HepG2 (cell line): ENCODE data around the gene ADPRHL1. TPM values are rescaled to one million over a fixed set of nuclear protein-coding genes. Genes with fewer than 3 reads are reported as not detected.

Source experiments
- ATAC-seq: fragments of 200-7000 bp; cut with Tn5 transposase; 3 replicates; pipeline ENCODE4 v1.9.1; 2020; ENCODE audit warnings: mild to moderate bottlenecking, moderate library complexity
- BruUV-seq: library from RNA; stranded (reverse); fragments of 400-500 nt; replicated peaks from 2 replicates; lab custom pipeline; 2021; lab: Mats Ljungman, UMichigan
- CTCF ChIA-PET: fragments of 300-600 bp; formaldehyde crosslinking; extraction: SDS; loops from one replicate; lab custom pipeline; 2021; ENCODE audit warnings: low total read pairs, inconsistent platforms, low intra/inter-chr PET ratio; lab: Yijun Ruan, JAX
- POLR2A ChIA-PET: fragments of 350-600 bp; sonication (Branson Sonifier 250); formaldehyde crosslinking; loops from one replicate; lab custom pipeline; 2020; ENCODE audit warnings: antibody characterized with exemption, inconsistent platforms; lab: Yijun Ruan, JAX
- DNase-seq: peaks from one replicate; pipeline ENCODE4 v3.0.0-alpha.2; 2015; ENCODE audit warnings: low spot score
- FAIRE-seq: peaks from 3 replicates; lab custom pipeline; 2011; peaks lifted over from hg19 to GRCh38; lab: Jason Lieb, UNC
- H2AFZ ChIP-seq: one replicate; pipeline ENCODE4 v1.6.1; 2011; ENCODE audit warnings: low read length, inconsistent platforms
- H3K27ac ChIP-seq: fragments of 300-600 bp; 3 replicates; pipeline ENCODE4 v1.8.0; 2011; ENCODE audit warnings: mixed run types, mild to moderate bottlenecking, mixed read lengths, low read length, inconsistent platforms; ENCODE audit not compliant: insufficient read depth; ENCODE audit errors: extremely low read length
- H3K27me3 ChIP-seq, 2 experiments: fragments of 200-600 bp in 1 of 2; 2 replicates in 1 of 2; 3 replicates in 1 of 2; pipeline versions ENCODE4 v1.6.0 to v1.8.0; 2011; ENCODE audit warnings: low read length in 2 of 2, mild to moderate bottlenecking in 2 of 2, moderate library complexity in 2 of 2, inconsistent platforms in 1 of 2; ENCODE audit not compliant: insufficient read depth in 2 of 2, control insufficient read depth in 1 of 2
- H3K36me3 ChIP-seq, 2 experiments: fragments of 200-600 bp in 1 of 2; replicated peaks in 1 of 2; 2 replicates in 1 of 2; 3 replicates in 1 of 2; pipeline versions ENCODE4 v1.5.1 to v1.8.0; 2011; ENCODE audit warnings: low read length in 2 of 2, inconsistent platforms in 1 of 2; ENCODE audit not compliant: insufficient read depth in 2 of 2, control insufficient read depth in 1 of 2
- H3K4me1 ChIP-seq: 2 replicates; pipeline ENCODE4 v1.5.1; 2012; ENCODE audit warnings: low read length, inconsistent platforms; ENCODE audit not compliant: insufficient read depth
- H3K4me2 ChIP-seq: 2 replicates; pipeline ENCODE4 v1.6.0; 2011; ENCODE audit warnings: low read depth, low read length, inconsistent platforms
- H3K4me3 ChIP-seq, 3 experiments: fragments of 200-600 bp in 1 of 3; sonication (generic), shearing (Covaris generic) in 1 of 3; replicated peaks in 1 of 3; 2 replicates each; pipeline ENCODE4 v1.5.1; 2011 to 2016; ENCODE audit warnings: low read length in 3 of 3, inconsistent platforms in 2 of 3, low read depth in 2 of 3, mild to moderate bottlenecking in 2 of 3, control low read depth in 1 of 3, mixed read lengths in 1 of 3; ENCODE audit not compliant: insufficient read depth in 1 of 3
- H3K79me2 ChIP-seq: one replicate; pipeline ENCODE4 v1.6.1; 2011; ENCODE audit warnings: low read length, inconsistent platforms; ENCODE audit not compliant: insufficient read depth
- H3K9ac ChIP-seq: 2 replicates; pipeline ENCODE4 v1.6.0; 2011; ENCODE audit warnings: mild to moderate bottlenecking, low read depth, low read length, inconsistent platforms; ENCODE audit not compliant: insufficient read depth
- H3K9me3 ChIP-seq: 2 replicates; pipeline ENCODE4 v1.5.1; 2012; ENCODE audit warnings: mild to moderate bottlenecking, low read length
- H4K20me1 ChIP-seq: 2 replicates; pipeline ENCODE4 v1.6.0; 2011; ENCODE audit warnings: inconsistent platforms, mild to moderate bottlenecking, low read length, moderate library complexity; ENCODE audit not compliant: insufficient read depth
- GATAD1 ChIP-seq: IDR thresholded peaks from 2 replicates; pipeline ENCODE4 v1.6.1; 2016; ENCODE audit warnings: missing genetic modification reagents, missing compliant biosample characterization
- KDM6A ChIP-seq: IDR thresholded peaks from 2 replicates; pipeline ENCODE4 v1.6.1; 2016; ENCODE audit warnings: low read depth
- MTF1 ChIP-seq: sonication (generic); formaldehyde crosslinking; IDR thresholded peaks from 2 replicates; pipeline ENCODE4 v1.5.0; 2020; ENCODE audit warnings: missing genetic modification reagents
- PRMT3 ChIP-seq: sonication (generic); formaldehyde crosslinking; IDR thresholded peaks from 2 replicates; pipeline ENCODE4 v1.8.1; 2022; ENCODE audit warnings: low read depth, mild to moderate bottlenecking, moderate library complexity, missing genetic modification reagents, borderline replicate concordance
- SAP130 ChIP-seq: IDR thresholded peaks from 2 replicates; pipeline ENCODE4 v1.6.1; 2016; ENCODE audit warnings: low read depth
- ZBTB20 ChIP-seq: sonication (generic); formaldehyde crosslinking; IDR thresholded peaks from 2 replicates; pipeline ENCODE4 v1.8.1; 2023; ENCODE audit warnings: missing genetic modification reagents, low read depth, mild to moderate bottlenecking, borderline replicate concordance
- ZFP91 ChIP-seq: sonication (generic); formaldehyde crosslinking; IDR thresholded peaks from 2 replicates; pipeline ENCODE4 v1.9.0; 2022; ENCODE audit warnings: missing genetic modification reagents, mild to moderate bottlenecking, borderline replicate concordance
- ZSCAN20 ChIP-seq: sonication (generic); formaldehyde crosslinking; IDR thresholded peaks from 2 replicates; pipeline ENCODE4 v1.4.0; 2020; ENCODE audit warnings: missing genetic modification reagents, mild to moderate bottlenecking, borderline replicate concordance
- WGBS: methylation state at CpG from one replicate; pipeline ENCODE4 v1.1.6; 2017; ENCODE audit warnings: low lambda C conversion rate; 5-methylcytosine and 5-hydroxymethylcytosine counted together
- in situ Hi-C: cut with HindIII; loops from 2 replicates; pipeline ENCODE4 v1.10.0; 2017; ENCODE audit warnings: low pct_unique_long_range_greater_than_20kb; ENCODE audit not compliant: extremely low pct_ligation_motif_present
- intact Hi-C: fragments of 100-400 bp; cut with micrococcal nuclease; formaldehyde crosslinking; loops from one replicate; pipeline ENCODE4 v1.10.0; 2022; ENCODE audit not compliant: unreplicated experiment
- polyA plus RNA-seq, 8 experiments: library from polyadenylated mRNA; depleted of rRNA in 3 of 8; stranded (reverse) in 7 of 8; unstranded in 1 of 8; fragments of >200 nt; fragmentation: Illumina TruSeq in 4 of 8; extraction: Trizol in 4 of 8; gene quantifications; 2 replicates each; pipeline versions ENCODE4 v1.2.1 to v1.2.3, GENCODE V29; 2011 to 2016; ENCODE audit warnings: low read depth in 4 of 8, missing spikeins in 1 of 8, mixed read lengths in 1 of 8; ENCODE audit not compliant: insufficient read depth in 1 of 8
- total RNA-seq, 5 experiments: library from RNA; depleted of rRNA; stranded (reverse); fragments of >200 nt; fragmentation: Illumina TruSeq; extraction: Trizol; gene quantifications; 2 replicates each; pipeline ENCODE4 v1.2.3, GENCODE V29; 2016; ENCODE audit warnings: low read depth in 1 of 5

ADPRHL1 gene
- total and polyA plus RNA-seq, 2 of the 13 experiments (the other 11 are each of a cell fraction or from before 2014, with no cell fraction given), result 0.34 to 0.40 TPM

GRCh38 chr13:113419531-113420193, 33.6 kb downstream of the ADPRHL1 start:
- no peaks in the 10 kb centered on the region for H3K9me3 ChIP-seq
- no peak for FAIRE-seq
- H3K36me3 ChIP-seq, result no peaks in the 10 kb centered on the region
- TF ChIP-seq SAP130 (CRISPR knock-in tag), result no peak
- TF ChIP-seq ZBTB20 (CRISPR knock-in tag), result no peak
- TF ChIP-seq KDM6A, result no peak
- no peak for TF ChIP-seq MTF1 (CRISPR knock-in tag)
- TF ChIP-seq ZSCAN20 (CRISPR knock-in tag), result no peak
- no peak for TF ChIP-seq ZFP91 (CRISPR knock-in tag)
- no peak for TF ChIP-seq PRMT3 (CRISPR knock-in tag)
- TF ChIP-seq GATAD1, result no peak
- no peaks in the 10 kb centered on the region for H4K20me1 ChIP-seq
- no peaks in the 10 kb centered on the region for H3K79me2 ChIP-seq
- ChIA-PET POLR2A (interaction anchor here (0.7 kb wide), 1 partner anchor 9 kb away, joined by 3 read pairs; no protein-coding TSS in a partner anchor), CTCF (no interaction called here)
- 55% methylated on average over 17 of the region's 18 CpGs for WGBS
- ATAC-seq, result no peak
- peaks cover 7 to 74% of the 10 kb centered on the region in 2 experiments for H3K27me3 ChIP-seq
- no peak overlapping the region for H3K27ac ChIP-seq
- H3K4me2 ChIP-seq, result no peak overlapping the region
- intact Hi-C loops (no loop called here), in situ Hi-C loops (no loop called here)
- H3K4me3 ChIP-seq, result no peak overlapping the region
- no peak overlapping the region for H3K9ac ChIP-seq
- no peaks in the 10 kb centered on the region for H3K4me1 ChIP-seq
- no peak for DNase-seq
- no peak overlapping the region for H2AFZ ChIP-seq
- no TSS peak for BruUV-seq
